Uterus (tissue), 2 donors: Measurements from ENCODE around the gene HGS.

ENCODE experiments used
- CTCF ChIP-seq, 4 experiments: fragments of 200-600 bp in 2 of 4; fragments of 450-650 bp in 2 of 4; sonication (generic) in 2 of 4; IDR thresholded peaks; one replicate each; pipeline ENCODE4 v1.5.1; 2016 to 2019; ENCODE audit warnings: antibody characterized with exemption in 4 of 4, mild to moderate bottlenecking in 2 of 4, moderate library complexity in 1 of 4
- POLR2A ChIP-seq, 2 donors: fragments of 450-650 bp; IDR thresholded peaks; one replicate each; pipeline ENCODE4 v1.6.1; 2016; ENCODE audit warnings: antibody characterized with exemption in 2 of 2, mild to moderate bottlenecking in 1 of 2, moderate library complexity in 1 of 2

DNA sequence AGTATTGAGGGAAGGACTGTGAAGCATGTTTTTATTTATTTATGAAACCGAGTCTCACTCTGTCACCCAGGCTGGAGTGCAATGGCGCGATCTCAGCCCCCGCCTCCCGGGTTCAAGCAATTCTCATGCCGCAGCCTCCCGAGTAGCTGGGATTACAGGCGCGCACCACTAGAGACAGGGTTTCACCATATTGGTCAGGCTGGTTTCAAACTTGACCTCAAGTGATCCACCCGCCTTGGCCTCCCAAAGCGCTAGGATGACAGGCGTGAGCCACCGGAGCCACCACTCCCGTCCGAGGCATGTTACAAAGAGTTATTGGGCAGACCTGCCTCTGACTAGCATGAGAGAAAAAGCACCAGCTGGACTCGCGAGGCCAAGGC is 22.4 kb downstream of the HGS start:
- TF ChIP-seq POLR2A (IDR thresholded peaks at IDR 0.05) (no peak), CTCF (IDR thresholded peaks at IDR 0.05) (no peak)
